A549 (cell line): ENCODE results near the gene CCDC137. TPM values are rescaled to one million over a fixed set of nuclear protein-coding genes. Genes with fewer than 3 reads are reported as not detected.

ENCODE experiments used
- ATAC-seq, 2 experiments: fragments of 200-7000 bp in 1 of 2; fragments of >200 bp in 1 of 2; cut with Nextera tagmentation in 1 of 2; cut with Tn5 transposase in 1 of 2; 3 replicates each; pipeline versions ENCODE4 v1.8.0 to v1.9.1; 2018 to 2020; ENCODE audit warnings: mild to moderate bottlenecking in 1 of 2, moderate library complexity in 1 of 2
- CTCF ChIA-PET: fragments of 300-600 bp; sonication (Branson Sonifier 250); formaldehyde crosslinking; extraction: SDS; loops from one replicate; lab custom pipeline; 2021; ENCODE audit warnings: antibody characterized with exemption, inconsistent platforms; lab: Yijun Ruan, JAX
- POLR2A ChIA-PET: fragments of 350-600 bp; formaldehyde crosslinking; extraction: SDS; loops from one replicate; lab custom pipeline; 2021; ENCODE audit warnings: antibody characterized with exemption, inconsistent platforms; lab: Yijun Ruan, JAX
- DNase-seq, 2 experiments: peaks; one replicate each; pipeline versions ENCODE4 v3.0.0 to v3.0.0-alpha.2; 2011 to 2016; ENCODE audit warnings: low read depth in 1 of 2, low spot score in 1 of 2
- FAIRE-seq: peaks from 2 replicates; lab custom pipeline; 2011; peaks lifted over from hg19 to GRCh38; lab: Jason Lieb, UNC
- H3K27ac ChIP-seq, 2 experiments: fragments of >200 bp; sonication (Bioruptor Twin); formaldehyde crosslinking; 3 replicates each; pipeline ENCODE4 v1.5.1; 2016 to 2017
- H3K4me1 ChIP-seq: fragments of >200 bp; sonication (Bioruptor Twin); formaldehyde crosslinking; 3 replicates; pipeline ENCODE4 v1.6.1; 2016
- H3K4me2 ChIP-seq: fragments of >200 bp; sonication (Bioruptor Twin); formaldehyde crosslinking; 3 replicates; pipeline ENCODE4 v1.6.1; 2016
- H3K4me3 ChIP-seq: fragments of >200 bp; sonication (Bioruptor Twin); formaldehyde crosslinking; 3 replicates; pipeline ENCODE4 v1.5.1; 2016
- H3K9me3 ChIP-seq: fragments of >200 bp; sonication (Bioruptor Twin); formaldehyde crosslinking; 3 replicates; pipeline ENCODE4 v1.6.1; 2016
- CHD2 ChIP-seq: fragments of 150-350 bp; IDR thresholded peaks from 2 replicates; pipeline ENCODE4 v1.6.1; 2014; ENCODE audit warnings: low read length; ENCODE audit not compliant: partially characterized antibody
- CTCF ChIP-seq: fragments of >200 bp; sonication (Bioruptor Twin); formaldehyde crosslinking; IDR thresholded peaks from 3 replicates; pipeline ENCODE4 v1.5.1; 2016
- E2F6 ChIP-seq: IDR thresholded peaks from 2 replicates; pipeline ENCODE4 v1.6.1; 2012; ENCODE audit warnings: low read depth, borderline replicate concordance
- EHMT2 ChIP-seq: fragments of 200-600 bp; sonication (generic); IDR thresholded peaks from 2 replicates; pipeline ENCODE4 v1.6.1; 2016; ENCODE audit warnings: antibody characterized with exemption, low read depth, mild to moderate bottlenecking, moderate library complexity
- HEYL ChIP-seq: fragments of 250-450 bp; sonication (Bioruptor Pico); IDR thresholded peaks from 2 replicates; pipeline ENCODE4 v1.8.0; 2021; ENCODE audit warnings: mild to moderate bottlenecking, moderate library complexity
- HOXB5 ChIP-seq: fragments of 250-450 bp; sonication (Bioruptor Pico); IDR thresholded peaks from 2 replicates; pipeline ENCODE4 v1.5.0; 2020; ENCODE audit warnings: mild to moderate bottlenecking, moderate library complexity
- KDM5A ChIP-seq: fragments of 200-600 bp; sonication (generic); IDR thresholded peaks from 2 replicates; pipeline ENCODE4 v1.6.1; 2016; ENCODE audit warnings: antibody characterized with exemption, mild to moderate bottlenecking
- MAFK ChIP-seq: fragments of 450-650 bp; IDR thresholded peaks from 2 replicates; pipeline ENCODE4 v1.6.1; 2014; ENCODE audit not compliant: partially characterized antibody
- MAZ ChIP-seq: fragments of 150-350 bp; IDR thresholded peaks from 2 replicates; pipeline ENCODE4 v1.6.1; 2014; ENCODE audit warnings: antibody characterized with exemption, low read depth, low read length, borderline replicate concordance
- RAD21 ChIP-seq, 2 experiments: fragments of >200 bp in 1 of 2; sonication (Bioruptor Twin) in 1 of 2; formaldehyde crosslinking in 1 of 2; IDR thresholded peaks in 1 of 2; conservative IDR thresholded peaks in 1 of 2; 2 replicates in 1 of 2; 3 replicates in 1 of 2; pipeline ENCODE4 v1.6.1; 2012 to 2018; ENCODE audit warnings: inconsistent platforms in 1 of 2
- TFCP2L1 ChIP-seq: fragments of 250-450 bp; sonication (Bioruptor Pico); IDR thresholded peaks from 2 replicates; pipeline ENCODE4 v1.5.0; 2021; ENCODE audit warnings: mild to moderate bottlenecking
- TP53 ChIP-seq: fragments of 250-450 bp; sonication (Bioruptor Pico); IDR thresholded peaks from 2 replicates; pipeline ENCODE4 v1.5.0; 2021; ENCODE audit warnings: mild to moderate bottlenecking, moderate library complexity
- WGBS: methylation state at CpG from one replicate; pipeline ENCODE4 v1.1.6; 2017; ENCODE audit errors: missing lambda C conversion rate; 5-methylcytosine and 5-hydroxymethylcytosine counted together
- polyA plus RNA-seq, 4 experiments: library from polyadenylated mRNA; depleted of rRNA in 3 of 4; stranded (reverse); fragments of >200 nt; fragmentation: RNase III in 1 of 4; extraction: RNeasy Plus Mini Kit Qiagen cat#74134 plus additional on column Dnase treatment in 1 of 4; gene quantifications; 2 replicates in 3 of 4; 3 replicates in 1 of 4; pipeline ENCODE4 v1.2.3, GENCODE V29; 2011 to 2017

CCDC137 gene
- polyA plus RNA-seq, 2 of the 4 experiments (the other 2 are of a cell fraction), result 22.6 to 55.0 TPM

GRCh38 chr17:81712468-81713003, 46.0 kb downstream of the CCDC137 start (continued):
- TF ChIP-seq CTCF, result peak; percentile 38
- no peak for TF ChIP-seq CHD2
- no peak for TF ChIP-seq TP53
- TF ChIP-seq MAZ, result no peak
- TF ChIP-seq KDM5A, result 0 out of 2 replicates have a peak, but pooled peaks have one; percentile 22
- peak; percentile 21; the same call in 1 of the 2 replicates for TF ChIP-seq HOXB5 (CRISPR knock-in tag)
- no peak for TF ChIP-seq HEYL (CRISPR knock-in tag)
- peak; percentile 32 to 44; a peak in 3 of 5 replicates for TF ChIP-seq RAD21 (conservative IDR thresholded peaks at IDR 0.05 in 1 of 2, IDR thresholded peaks at IDR 0.05 in 1 of 2)

GRCh38 chr17:81713004-81713555, 46.5 kb downstream of the CCDC137 start:
- TF ChIP-seq E2F6 (no peak), MAFK (peak; percentile 54)
- ChIA-PET CTCF (interaction anchor here (0.5 to 4.6 kb wide), 15 partner anchors 9 to 154 kb away, joined by 3 to 24 read pairs (median 3); no protein-coding TSS in a partner anchor), POLR2A (interaction anchor here (1.1 to 3.9 kb wide), 4 partner anchors 9 to 154 kb away, joined by 3 to 41 read pairs (median 12); partner anchors contain the start of genes MCRIP1 and MRPL12)
- Histone ChIP-seq H3K27ac (peak overlapping the region; percentile 95), H3K4me3 (peak overlapping the region; percentile 70), H3K9me3 (no peaks in the 10 kb centered on the region), H3K4me2 (peak overlapping the region; percentile 86), H3K4me1 (peaks cover 20% of the 10 kb centered on the region)
- no peak for FAIRE-seq
- peak in 1 of 2 experiments; percentile 13; a peak in 3 of 6 replicates for ATAC-seq
- 37% methylated on average over 18 of the region's 18 CpGs for WGBS
- no peak for DNase-seq

GRCh38 chr17:81713556-81714411, 47.2 kb downstream of the CCDC137 start:
- CTCF ChIA-PET, result interaction anchor here (0.5 to 4.6 kb wide), 16 partner anchors 8 to 308 kb away, joined by 3 to 24 read pairs (median 3); partner anchors contain the start of genes ARL16, HGS and MCRIP1
- H3K27ac ChIP-seq, result peak overlapping the region in 1 of 2 experiments; percentile 95; a peak in 3 of 6 replicates
- H3K4me1 ChIP-seq, result peaks cover 20% of the 10 kb centered on the region
- TF ChIP-seq E2F6 (0 out of 2 replicates have a peak, but pooled peaks have one; percentile 16), TFCP2L1 (CRISPR knock-in tag) (no peak), EHMT2 (no peak), TP53 (no peak)
- H3K9me3 ChIP-seq, result no peaks in the 10 kb centered on the region
- DNase-seq (no peak), ATAC-seq (peak in 1 of 2 experiments; percentile 7; a peak in 2 of 6 replicates), FAIRE-seq (no peak)
- 86% methylated on average over 31 of the region's 36 CpGs for WGBS
- POLR2A ChIA-PET, result interaction anchor here (1.8 to 3.9 kb wide), 3 partner anchors 9 to 153 kb away, joined by 6 to 41 read pairs (median 18); partner anchors contain the start of gene MRPL12
- peak overlapping the region; percentile 70 for H3K4me3 ChIP-seq
- H3K4me2 ChIP-seq, result peak overlapping the region; percentile 86
